OCI-LY3 (cell line): ENCODE results near the gene CACNA2D3.

ENCODE experiments used
- H2AFZ ChIP-seq: fragments of 200-600, 300-600 bp; shearing (Covaris generic); 2 replicates; pipeline ENCODE4 v1.6.0; 2014; ENCODE audit warnings: antibody characterized with exemption, low read depth, low read length
- H3K27ac ChIP-seq: fragments of 200-600, 300-600 bp; sonication (generic); 2 replicates; pipeline ENCODE4 v1.5.1; 2014; ENCODE audit warnings: mild to moderate bottlenecking, low read length, moderate library complexity, mixed read lengths
- H3K27me3 ChIP-seq: fragments of 200-600, 300-600 bp; sonication (generic); 2 replicates; pipeline ENCODE4 v1.6.1; 2014; ENCODE audit warnings: low read depth, low read length, mixed read lengths
- H3K36me3 ChIP-seq: fragments of 200-600, 300-600 bp; sonication (generic); replicated peaks from 2 replicates; pipeline ENCODE3; 2014; ENCODE audit warnings: low read depth, low read length, mixed read lengths
- H3K4me1 ChIP-seq: fragments of 300-600, 200-600 bp; sonication (generic); 2 replicates; pipeline ENCODE4 v1.6.1; 2014; ENCODE audit warnings: low read length, mixed read lengths
- H3K4me2 ChIP-seq: fragments of 200-600, 300-600 bp; sonication (generic); 2 replicates; pipeline ENCODE4 v1.6.1; 2014; ENCODE audit warnings: low read length, mixed read lengths
- H3K4me3 ChIP-seq: fragments of 300-600, 200-600 bp; sonication (generic); 2 replicates; pipeline ENCODE4 v1.5.1; 2014; ENCODE audit warnings: antibody characterized with exemption, mild to moderate bottlenecking, low read length, moderate library complexity
- H3K79me2 ChIP-seq: fragments of 300-600, 200-600 bp; shearing (Covaris generic); 2 replicates; pipeline ENCODE4 v1.6.1; 2014; ENCODE audit warnings: mild to moderate bottlenecking, low read length, mixed read lengths
- H3K9ac ChIP-seq: fragments of 300-600, 200-600 bp; shearing (Covaris generic); 2 replicates; pipeline ENCODE4 v1.6.0; 2014; ENCODE audit warnings: mild to moderate bottlenecking, low read length, moderate library complexity
- H3K9me3 ChIP-seq: fragments of 200-600, 300-600 bp; shearing (Covaris generic); 2 replicates; pipeline ENCODE4 v1.6.1; 2014; ENCODE audit warnings: low read length, mixed read lengths; ENCODE audit not compliant: insufficient read depth
- H4K20me1 ChIP-seq: fragments of 200-600, 300-600 bp; sonication (generic); 2 replicates; pipeline ENCODE4 v1.6.1; 2016; ENCODE audit warnings: low read length, mixed read lengths; ENCODE audit not compliant: insufficient read depth
- CTCF ChIP-seq: fragments of 200-600, 300-600 bp; sonication (generic); IDR thresholded peaks from 2 replicates; pipeline ENCODE4 v1.5.1; 2014; ENCODE audit warnings: antibody characterized with exemption, low read length, low read depth
- EZH2phosphoT487 ChIP-seq: fragments of 200-600 bp; shearing (Covaris generic); IDR thresholded peaks from 2 replicates; pipeline ENCODE4 v1.6.1; 2018; ENCODE audit warnings: antibody characterized with exemption, mixed run types, low read depth

The CACNA2D3 gene

GRCh38 chr3:54781728-54782127 lies 659.4 kb downstream of the CACNA2D3 start:
- no peak overlapping the region for H3K27ac ChIP-seq
- no peaks in the 10 kb centered on the region for H3K79me2 ChIP-seq
- H4K20me1 ChIP-seq = no peaks in the 10 kb centered on the region
- TF ChIP-seq EZH2phosphoT487 (no peak), CTCF (no peak)
- no peak overlapping the region for H3K4me2 ChIP-seq
- no peak overlapping the region for H2AFZ ChIP-seq
- no peak overlapping the region for H3K9ac ChIP-seq
- no peaks in the 10 kb centered on the region for H3K9me3 ChIP-seq
- no peak overlapping the region for H3K4me3 ChIP-seq
- H3K27me3 ChIP-seq = no peaks in the 10 kb centered on the region
- no peaks in the 10 kb centered on the region for H3K36me3 ChIP-seq
- no peaks in the 10 kb centered on the region for H3K4me1 ChIP-seq

- no peak overlapping the region for H3K4me2 ChIP-seq
- TF ChIP-seq CTCF (no peak), EZH2phosphoT487 (no peak)
- H4K20me1 ChIP-seq = no peaks in the 10 kb centered on the region
- H3K36me3 ChIP-seq = no peaks in the 10 kb centered on the region
- H3K27ac ChIP-seq = no peak overlapping the region
- H3K9ac ChIP-seq = no peak overlapping the region
- no peaks in the 10 kb centered on the region for H3K4me1 ChIP-seq
- H3K9me3 ChIP-seq = no peaks in the 10 kb centered on the region
- H3K27me3 ChIP-seq = no peaks in the 10 kb centered on the region
- H3K79me2 ChIP-seq = no peaks in the 10 kb centered on the region
- no peak overlapping the region for H3K4me3 ChIP-seq
- H2AFZ ChIP-seq = no peak overlapping the region
These were observed 661.3 kb downstream of the CACNA2D3 start for GRCh38 chr3:54783611-54784010.

- H3K4me2 ChIP-seq = no peak overlapping the region
- H3K27ac ChIP-seq = no peak overlapping the region
- no peaks in the 10 kb centered on the region for H3K4me1 ChIP-seq
- H4K20me1 ChIP-seq = no peaks in the 10 kb centered on the region
- H3K9ac ChIP-seq = no peak overlapping the region
- no peaks in the 10 kb centered on the region for H3K9me3 ChIP-seq
- no peaks in the 10 kb centered on the region for H3K36me3 ChIP-seq
- no peak overlapping the region for H2AFZ ChIP-seq
- no peaks in the 10 kb centered on the region for H3K27me3 ChIP-seq
- TF ChIP-seq CTCF = no peak
- no peak for TF ChIP-seq EZH2phosphoT487
- no peak overlapping the region for H3K4me3 ChIP-seq
- H3K79me2 ChIP-seq = no peaks in the 10 kb centered on the region
These were observed 661.7 kb downstream of the CACNA2D3 start for GRCh38 chr3:54784021-54784420.

- Histone ChIP-seq H3K4me3 (no peak overlapping the region), H4K20me1 (no peaks in the 10 kb centered on the region), H3K9ac (no peak overlapping the region), H3K27ac (no peak overlapping the region), H3K4me1 (no peaks in the 10 kb centered on the region), H3K4me2 (no peak overlapping the region), H3K79me2 (no peaks in the 10 kb centered on the region), H3K9me3 (no peaks in the 10 kb centered on the region), H3K36me3 (no peaks in the 10 kb centered on the region), H2AFZ (no peak overlapping the region), H3K27me3 (peaks cover 5% of the 10 kb centered on the region; the same call in 1 of the 2 replicates)
- TF ChIP-seq CTCF = no peak
- no peak for TF ChIP-seq EZH2phosphoT487
These were observed 663.6 kb downstream of the CACNA2D3 start for GRCh38 chr3:54785976-54786375.
